Measurements from ENCODE around the gene ZSCAN5B.
"Not testable (repeated sequence)": the region's sequence is repeated elsewhere in the genome, so short reads cannot be mapped to it uniquely, and the experiment has no call there.

ZSCAN5B gene

DNA sequence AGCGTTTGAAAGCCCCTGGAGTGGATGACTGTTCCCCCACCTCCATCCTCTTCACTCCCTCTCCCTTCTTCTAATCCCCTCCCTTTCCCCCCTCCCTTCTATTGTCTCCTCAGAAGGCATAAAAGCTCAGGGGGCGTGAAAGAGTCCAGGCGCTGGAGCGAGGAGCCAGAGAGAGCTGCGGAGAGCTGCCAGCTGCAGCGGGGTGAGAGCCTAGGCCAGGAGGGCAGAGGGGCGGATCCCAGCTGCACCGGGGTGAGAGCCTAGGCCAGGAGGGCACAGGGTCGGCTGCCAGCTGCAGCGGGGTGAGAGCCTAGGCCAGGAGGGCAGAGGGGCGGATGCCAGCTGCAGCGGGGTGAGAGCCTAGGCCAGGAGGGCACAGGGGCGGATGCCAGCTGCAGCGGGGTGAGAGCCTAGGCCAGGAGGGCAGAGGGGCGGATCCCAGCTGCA is 21.7 kb downstream of the ZSCAN5B start, which contains the start of gene GALP:
Gene GALP (plus strand): TSS at position 148 of the 447 bp plus-strand sequence. CDS start 1,101 bp downstream, outside the sequence.
- not testable (repeated sequence) for DNase-seq

DNA sequence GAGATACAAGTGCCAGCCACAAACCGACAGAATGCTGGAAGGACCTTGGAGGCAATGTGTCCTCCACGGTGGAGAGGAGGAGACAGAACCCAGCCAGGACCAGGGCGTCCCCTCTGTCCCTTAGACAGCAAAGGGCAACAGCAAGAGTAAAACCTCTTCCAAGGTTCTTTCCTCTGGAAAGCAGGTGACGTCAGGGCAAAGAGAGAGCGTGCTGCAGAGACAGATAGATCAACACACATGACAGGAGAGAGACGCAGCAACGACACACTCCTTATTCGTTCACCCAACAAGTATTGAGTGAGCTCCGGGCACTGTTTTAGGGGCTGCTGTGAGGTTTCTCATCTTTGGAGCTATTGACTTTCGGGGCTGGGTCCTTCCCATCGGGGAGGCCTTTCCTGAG is 23.0 kb downstream of the ZSCAN5B start:
- DNase-seq, result no peak

DNA sequence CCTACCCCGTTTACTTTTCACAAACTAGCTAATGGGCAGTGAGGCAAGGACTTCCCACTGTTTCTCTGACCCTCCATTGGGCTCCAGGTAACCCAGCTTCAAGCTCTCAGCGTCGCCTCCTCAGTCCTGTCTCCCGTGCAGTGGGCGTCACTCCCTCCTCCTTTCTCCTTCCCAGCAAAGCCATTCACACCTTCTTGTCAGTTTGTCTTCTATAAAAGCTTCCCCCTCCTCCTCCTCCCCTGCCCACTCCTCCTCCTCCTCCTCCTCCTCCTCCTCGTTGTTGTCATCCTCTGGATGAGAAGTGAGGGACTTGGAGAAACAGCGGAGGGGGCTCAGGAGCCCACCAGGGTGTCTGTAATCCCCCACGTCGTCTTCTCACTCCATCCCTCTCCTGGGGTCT is 23.5 kb downstream of the ZSCAN5B start:
- no peak for DNase-seq

DNA sequence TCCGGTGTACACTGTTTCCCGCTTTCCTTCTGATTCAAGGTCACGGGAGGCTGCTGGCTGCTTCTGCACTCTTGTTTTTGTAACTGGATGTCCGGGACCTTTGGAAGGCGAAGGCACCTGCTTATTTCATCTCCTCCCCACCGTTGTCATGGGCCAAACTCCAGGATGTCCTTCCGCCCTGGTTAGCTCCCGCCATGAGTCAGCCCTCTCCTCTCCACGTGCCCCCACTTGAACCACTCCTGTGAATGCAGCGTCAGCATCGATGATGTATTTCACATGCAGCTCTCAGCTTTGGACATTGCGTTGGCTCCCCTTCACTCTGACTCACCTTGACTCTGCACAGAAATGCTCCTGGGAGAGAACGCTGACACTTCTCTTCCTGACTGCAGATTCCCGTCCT is 27.3 kb downstream of the ZSCAN5B start:
- DNase-seq, result no peak

DNA sequence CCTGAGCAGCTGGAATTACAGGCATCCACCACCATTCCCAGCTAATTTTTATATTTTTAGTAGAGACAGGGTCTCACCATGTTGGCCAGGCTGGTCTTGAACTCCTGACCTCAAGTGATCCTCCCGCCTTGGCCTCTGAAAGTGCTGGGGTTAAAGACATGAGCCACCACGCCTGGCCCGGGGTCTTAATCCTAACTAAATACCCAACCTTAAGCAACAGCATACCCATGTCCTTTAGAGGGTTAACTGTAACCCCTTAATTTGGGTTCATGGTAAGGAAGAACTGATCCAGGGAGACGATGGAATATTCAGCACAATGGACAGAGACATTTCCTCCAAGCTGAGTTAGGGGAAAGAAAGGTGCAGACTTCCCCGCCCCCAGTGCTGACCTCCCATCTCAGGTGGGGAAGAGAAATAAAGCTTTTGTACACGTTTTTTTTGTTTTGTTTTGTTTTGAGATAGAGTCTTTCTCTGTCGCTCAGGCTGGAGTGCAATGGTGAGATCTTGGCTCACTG is 30.5 kb downstream of the ZSCAN5B start:
- DNase-seq, result no peak

DNA sequence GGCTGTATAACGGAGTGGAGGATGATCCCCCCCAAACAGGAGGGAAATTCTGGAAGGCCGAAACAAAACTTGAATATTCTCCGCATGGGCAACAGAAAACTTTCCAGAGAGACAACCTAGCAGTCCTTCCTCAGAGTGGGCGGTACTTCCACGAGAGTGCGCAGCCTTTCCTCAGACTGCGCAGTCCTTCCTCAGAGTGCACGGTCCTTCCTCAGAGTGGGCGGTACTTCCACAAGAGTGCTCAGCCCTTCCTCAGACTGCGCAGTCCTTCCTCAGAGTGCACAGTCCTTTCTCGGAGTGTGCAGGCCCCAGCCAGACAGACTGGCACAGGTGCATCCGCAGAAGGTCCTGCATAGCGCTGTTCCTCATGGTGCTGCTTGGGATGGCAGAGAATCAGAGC is 34.5 kb downstream of the ZSCAN5B start:
- DNase-seq, result no peak

DNA sequence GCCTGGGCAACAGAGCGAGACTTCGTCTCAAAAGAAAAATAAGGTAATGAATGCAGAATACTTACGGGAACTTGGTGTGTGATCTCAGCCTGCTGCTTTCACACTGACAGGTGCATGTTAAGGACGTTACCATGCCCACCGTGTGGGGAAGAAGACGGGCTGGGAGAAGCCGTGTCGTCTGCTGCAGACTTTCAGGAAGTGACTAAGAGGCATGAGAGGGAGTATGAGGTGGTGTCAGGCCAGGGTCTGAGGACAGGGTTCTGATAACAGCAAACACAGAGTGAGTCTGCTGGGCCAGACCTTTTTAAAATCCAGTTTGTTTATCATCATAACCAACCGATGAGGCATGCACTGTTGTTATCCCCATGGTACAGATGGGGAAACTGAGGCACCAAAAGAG is 35.3 kb downstream of the ZSCAN5B start:
- no peak for DNase-seq

DNA sequence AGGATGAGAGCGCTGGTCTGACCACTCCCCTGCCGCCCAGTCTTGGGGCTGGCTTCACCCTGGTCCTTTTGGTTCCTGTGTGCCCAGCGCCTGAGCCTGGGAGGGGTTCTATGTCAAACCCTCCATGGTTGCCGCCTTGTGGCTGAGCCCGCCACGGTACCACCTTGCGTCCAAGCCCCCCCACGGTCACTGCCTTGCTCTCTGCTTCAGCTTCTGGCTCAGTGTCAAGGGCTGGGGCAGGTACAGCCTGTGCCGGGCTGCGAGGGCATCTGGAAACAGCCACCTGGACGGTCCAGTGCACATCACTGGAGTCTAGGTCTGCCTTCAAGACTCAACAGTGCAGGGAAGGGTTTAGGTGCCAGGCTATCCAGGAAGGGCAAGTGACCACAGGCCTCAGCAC is 36.0 kb downstream of the ZSCAN5B start:
- no peak for DNase-seq

DNA sequence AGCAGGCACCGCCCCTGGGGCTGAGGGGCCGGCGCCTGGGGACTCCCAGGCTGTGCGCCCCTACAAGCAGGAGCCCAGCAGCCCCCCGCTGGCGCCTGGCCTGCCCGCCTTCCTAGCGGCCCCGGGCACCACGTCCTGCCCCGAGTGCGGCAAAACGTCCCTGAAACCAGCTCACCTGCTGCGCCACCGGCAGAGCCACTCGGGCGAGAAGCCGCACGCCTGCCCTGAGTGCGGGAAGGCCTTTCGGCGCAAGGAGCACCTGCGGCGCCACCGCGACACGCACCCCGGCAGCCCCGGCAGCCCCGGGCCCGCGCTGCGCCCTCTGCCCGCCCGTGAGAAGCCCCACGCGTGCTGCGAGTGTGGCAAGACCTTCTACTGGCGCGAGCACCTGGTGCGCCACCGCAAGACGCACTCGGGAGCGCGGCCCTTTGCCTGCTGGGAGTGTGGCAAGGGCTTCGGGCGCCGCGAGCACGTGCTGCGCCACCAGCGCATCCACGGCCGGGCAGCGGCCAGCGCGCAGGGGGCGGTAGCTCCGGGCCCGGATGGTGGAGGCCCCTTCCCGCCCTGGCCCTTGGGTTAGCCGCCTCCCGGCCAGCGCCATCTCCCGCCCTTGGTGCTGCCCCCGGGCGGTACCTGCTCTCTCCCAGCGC is 37.8 kb downstream of the ZSCAN5B start:
- no peak for DNase-seq

DNA sequence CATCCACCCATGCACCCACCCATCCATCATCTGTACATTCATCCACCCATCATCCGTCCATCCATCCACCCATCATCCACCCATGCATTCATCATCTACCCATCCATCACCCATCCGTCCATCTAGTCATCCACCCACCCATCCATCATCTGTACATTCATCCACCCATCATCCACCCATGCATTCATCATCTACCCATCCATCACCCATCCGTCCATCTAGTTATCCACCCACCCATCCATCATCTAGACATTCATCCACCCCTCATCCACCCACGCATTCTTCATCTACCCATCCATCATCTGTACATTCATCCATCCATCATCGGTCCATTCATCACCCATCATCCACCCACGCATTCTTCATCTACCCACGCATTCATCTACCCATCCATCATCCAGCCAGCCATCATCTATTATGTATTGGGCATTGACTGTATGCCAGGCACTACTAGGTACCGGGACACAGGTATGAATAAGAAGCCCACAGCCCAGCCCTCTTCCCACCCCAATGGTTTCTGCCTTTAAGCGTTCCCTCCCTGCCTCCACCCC is 38.5 kb downstream of the ZSCAN5B start:
- no peak for DNase-seq

DNA sequence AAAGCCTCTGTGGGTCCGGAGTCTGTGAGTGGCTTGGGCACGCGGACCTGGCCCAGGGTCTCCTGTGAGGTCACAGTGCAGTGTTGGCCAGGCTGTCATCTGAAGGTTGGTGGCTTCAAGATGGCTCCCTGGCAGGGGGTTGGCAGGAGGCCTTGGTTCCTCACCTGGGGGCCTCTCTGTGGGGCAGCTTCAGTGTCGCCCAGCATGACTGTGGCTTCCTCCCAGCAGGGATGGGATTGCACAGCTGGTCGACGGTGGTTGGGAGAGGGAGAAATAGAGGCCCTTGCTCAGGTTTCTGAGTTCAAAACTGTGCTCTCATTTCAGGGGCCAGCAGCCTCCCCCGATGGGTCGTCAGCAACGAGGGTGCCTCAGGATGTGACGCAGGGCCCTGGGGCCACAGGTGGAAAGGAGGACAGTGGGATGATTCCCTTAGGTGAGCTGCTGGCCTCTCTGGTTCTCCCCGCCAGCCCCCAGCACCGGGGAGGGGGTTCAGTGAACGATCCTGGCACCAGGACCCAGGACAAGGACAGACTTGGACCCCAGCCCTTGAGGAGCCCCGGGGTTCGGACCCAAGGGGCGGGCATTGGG is 39.3 kb downstream of the ZSCAN5B start:
- no peak for DNase-seq

DNA sequence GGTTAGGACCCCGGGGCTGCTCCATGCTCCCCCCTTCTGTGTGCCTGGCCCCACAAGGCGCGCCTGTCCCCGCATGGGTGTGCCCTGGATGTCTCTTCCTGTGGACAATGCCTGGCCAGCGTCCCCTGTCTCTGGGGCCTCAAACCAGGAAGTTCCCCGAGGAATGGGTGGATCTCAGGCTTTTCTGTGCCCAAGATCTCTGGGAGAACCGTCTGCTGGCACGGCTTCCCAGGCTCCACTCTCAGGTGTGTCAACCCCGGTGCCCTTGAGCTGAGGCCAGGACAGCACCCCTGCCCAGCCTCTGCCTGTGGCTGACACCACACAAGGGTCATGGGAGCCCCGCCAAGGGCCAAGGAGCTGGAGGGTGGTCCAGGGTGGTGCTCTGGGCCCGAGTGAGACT is 40.8 kb downstream of the ZSCAN5B start:
- DNase-seq, result no peak

DNA sequence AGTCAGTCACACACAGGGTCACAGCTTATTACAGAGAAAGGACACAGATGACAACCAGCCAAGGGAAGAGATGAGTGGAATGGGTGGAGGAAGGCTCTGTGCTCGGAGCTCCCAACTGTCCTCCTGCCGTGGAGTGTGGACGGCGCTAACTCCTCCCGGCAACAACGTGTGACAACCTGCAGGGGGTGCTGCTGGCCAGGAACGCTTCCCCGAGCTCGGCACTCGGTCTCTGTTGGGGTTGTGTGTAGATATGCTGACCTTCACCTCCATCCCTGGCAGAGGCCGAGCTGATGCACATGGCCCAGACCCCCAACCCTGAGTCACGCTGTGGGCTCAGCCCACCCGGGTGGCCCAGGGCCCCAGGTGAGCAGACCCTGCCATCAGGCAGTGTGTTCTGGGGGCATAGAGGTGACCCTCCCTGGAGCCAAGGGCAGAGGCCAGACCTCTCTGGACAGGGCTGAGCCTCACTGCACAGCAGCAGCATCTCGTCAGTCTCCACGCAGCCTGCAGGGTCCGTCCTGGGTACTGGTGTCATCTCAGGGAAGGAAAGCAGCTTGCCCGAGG is 42.4 kb downstream of the ZSCAN5B start:
- DNase-seq, result no peak

DNA sequence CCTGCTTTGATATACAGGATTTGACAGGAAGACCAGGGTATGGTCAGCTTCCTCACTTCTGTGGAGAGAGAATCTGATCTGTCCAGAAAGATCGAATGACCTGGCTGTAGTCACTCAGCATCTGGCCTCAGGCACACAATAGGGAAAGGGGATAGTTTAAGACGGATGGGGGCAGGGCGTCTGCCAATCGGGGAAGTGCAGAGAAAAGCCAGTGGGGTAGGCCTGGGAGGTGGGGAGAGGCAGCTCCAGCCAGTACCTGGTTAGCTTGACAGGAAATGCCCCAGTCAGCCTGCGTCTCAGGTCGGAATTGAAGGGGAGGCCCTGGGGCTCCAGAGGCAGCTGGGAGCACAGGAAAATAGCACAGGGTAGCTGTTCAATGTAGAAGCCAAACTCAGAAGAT is 44.1 kb downstream of the ZSCAN5B start:
- DNase-seq, result no peak

DNA sequence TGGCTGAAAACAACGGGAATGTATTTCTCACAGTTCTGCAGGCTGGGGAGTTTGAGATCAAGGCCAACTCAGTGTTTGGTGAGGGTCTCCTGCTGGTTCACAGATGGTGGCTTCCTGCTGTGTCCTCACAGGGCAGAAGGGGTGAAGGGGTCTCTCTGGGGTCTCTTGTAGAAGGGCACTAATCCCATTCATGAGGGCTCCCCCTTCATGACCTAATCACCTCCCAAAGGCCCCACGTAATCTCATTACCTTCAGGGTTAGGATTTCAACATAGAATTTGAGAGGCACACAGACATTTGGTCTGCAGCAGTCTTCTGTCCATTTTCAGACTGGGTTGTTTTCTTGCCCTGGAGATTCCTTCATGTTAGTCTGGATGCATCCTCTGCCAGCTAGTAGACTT is 44.9 kb downstream of the ZSCAN5B start:
- DNase-seq, result no peak

DNA sequence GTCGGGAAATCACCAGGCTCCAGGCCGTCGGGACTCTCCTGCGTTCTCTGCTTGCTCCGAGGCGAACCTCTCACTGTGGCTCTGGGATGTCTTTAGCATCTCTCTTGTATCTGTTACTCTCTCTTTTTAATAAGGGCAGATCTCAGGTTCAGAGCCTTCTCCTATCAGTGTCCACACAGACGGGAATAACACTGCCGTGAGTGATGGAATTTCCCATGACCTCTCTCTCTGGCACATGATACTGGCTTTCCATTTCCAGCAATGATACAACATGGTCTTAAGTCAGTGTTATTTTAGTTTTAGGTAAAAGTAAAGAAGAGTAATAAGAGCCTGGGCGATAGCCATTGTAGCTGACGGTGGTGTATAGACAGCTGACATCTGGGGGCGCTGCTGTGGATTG is 47.2 kb downstream of the ZSCAN5B start:
- no peak for DNase-seq

DNA sequence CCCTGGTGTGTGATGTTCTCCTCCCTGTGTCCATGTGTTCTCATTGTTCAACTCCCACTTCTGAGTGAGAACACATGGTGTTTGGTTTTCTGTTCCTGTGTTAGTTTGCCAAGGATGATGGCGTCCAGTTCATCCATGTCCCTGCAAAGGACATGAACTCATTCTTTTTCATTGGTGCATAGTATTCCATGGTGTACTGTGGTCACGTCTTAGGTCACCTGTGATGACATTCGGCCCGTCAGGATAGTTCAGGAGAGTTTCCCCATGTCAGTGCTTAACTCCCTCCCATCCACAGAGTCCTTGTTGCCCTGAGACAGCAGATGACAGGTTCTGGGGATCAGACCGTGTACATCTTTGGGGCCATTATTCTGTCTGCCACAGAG is 47.9 kb downstream of the ZSCAN5B start:
- no peak for DNase-seq

DNA sequence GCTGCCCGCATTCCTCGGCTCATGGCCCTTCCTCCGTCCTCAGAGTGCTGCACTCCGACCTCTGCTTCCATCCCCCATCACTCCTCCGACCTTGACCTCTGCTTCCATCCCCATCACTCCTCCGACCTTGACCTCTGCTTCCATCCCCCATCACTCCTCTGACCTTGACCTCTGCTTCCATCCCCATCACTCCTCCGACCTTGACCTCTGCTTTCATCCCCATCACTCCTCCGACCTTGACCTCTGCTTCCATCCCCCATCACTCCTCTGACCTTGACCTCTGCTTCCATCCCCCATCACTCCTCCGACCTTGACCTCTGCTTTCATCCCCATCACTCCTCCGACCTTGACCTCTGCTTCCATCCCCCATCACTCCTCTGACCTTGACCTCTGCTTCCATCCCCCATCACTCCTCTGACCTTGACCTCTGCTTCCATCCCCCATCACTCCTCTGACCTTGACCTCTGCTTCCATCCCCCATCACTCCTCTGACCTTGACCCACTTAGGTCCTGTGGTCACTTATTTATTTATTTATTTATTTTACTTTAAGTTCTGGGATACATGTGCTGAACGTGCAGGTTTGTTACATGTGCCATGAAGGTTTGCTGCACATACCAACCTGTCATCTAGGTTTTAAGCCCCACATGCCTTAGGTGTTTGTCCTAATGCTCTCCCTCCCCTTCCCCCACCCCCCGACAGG is 48.5 kb downstream of the ZSCAN5B start:
- DNase-seq, result not testable (repeated sequence)

DNA sequence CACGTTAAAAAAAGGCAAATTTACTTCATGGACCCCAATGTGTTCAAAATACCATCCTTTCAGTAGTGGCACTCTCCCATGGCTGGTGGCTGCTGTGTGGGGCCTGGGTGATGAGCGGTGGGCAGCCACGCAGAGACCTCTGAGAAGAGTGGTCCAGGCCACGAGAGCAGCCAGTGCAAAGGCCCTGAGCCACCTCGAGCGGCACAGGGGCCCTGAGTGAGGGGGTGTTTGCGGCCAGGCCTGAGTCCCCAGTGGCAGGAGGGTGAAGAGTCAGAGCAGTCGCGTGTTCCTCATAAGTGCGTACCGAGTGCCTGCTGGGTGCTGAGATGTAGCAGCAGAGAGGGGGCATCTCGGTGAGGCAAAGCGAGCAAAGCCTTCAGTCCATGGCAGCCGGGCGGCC is 49.5 kb downstream of the ZSCAN5B start:
- no peak for DNase-seq

DNA sequence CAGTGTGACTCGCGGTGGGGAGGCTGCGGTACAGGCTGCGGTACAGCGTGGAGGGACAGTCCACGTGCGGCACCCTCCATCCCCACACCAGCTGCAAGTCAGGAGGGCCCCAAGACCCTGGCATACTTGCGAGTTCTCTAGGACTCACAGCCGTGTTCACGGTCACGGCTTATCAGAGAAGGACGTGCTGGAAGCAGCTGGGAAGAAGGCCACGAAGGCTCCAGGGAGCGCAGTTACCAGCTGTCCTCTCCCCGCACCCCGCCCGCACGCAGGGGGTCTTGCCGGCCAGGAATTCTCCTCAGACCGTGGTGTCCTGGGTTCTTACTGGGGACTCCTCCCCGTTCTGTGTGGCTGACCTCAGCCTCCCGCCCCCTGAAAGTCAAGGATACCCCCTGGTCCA is 50.3 kb downstream of the ZSCAN5B start:
- DNase-seq, result no peak

DNA sequence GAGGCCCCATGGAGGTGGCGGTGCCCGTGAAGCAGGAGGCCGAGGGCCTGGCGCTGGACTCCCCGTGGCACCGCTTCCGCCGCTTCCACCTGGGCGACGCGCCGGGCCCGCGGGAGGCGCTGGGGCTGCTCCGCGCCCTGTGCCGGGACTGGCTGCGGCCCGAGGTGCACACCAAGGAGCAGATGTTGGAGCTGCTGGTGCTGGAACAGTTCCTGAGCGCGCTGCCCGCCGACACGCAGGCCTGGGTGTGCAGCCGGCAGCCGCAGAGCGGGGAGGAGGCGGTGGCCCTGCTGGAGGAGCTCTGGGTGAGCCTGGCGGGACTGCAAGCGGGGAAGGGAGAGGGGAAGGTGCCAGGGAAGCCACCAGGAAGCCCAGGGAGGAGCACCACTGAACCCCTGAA is 50.7 kb downstream of the ZSCAN5B start:
- no peak for DNase-seq

DNA sequence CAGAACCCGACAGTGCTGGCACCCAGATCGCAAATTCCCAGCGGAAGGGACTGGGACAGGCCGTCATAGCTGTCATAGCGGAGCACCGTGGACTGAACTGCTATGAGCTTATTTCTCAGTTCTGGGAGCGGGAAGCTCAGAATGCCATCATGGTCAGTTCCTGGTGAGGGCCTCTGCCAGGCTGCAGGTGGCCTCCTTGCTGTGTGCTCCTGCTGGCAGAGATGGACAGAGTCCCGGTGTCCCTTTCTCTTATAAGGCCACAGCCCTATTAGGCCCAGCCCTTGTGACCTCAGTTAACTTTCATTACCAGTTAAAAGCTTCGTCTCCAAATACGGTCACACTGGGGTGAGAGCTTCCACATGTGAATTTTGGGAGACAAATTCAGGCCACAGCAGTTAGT is 51.9 kb downstream of the ZSCAN5B start:
- no peak for DNase-seq

DNA sequence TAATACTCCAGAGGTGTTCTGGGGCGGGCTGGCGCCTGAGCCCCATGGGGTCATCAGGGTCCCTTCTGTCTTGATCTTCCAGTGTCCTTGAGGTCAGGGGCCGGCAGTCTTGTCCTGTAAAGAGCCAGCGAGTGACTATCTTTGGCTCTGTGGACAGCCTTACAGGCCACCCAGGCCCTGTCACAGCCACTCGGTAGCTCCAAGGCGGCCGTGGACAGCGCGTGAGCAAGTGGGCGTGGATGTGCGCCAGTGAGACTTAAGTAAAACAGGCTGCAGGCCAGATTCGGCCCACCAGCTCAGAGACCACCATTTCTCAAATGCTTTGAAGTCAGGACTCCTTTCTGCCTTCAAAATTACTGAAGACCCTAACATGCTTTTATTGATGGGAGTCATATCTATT is 52.8 kb downstream of the ZSCAN5B start:
- no peak for DNase-seq

DNA sequence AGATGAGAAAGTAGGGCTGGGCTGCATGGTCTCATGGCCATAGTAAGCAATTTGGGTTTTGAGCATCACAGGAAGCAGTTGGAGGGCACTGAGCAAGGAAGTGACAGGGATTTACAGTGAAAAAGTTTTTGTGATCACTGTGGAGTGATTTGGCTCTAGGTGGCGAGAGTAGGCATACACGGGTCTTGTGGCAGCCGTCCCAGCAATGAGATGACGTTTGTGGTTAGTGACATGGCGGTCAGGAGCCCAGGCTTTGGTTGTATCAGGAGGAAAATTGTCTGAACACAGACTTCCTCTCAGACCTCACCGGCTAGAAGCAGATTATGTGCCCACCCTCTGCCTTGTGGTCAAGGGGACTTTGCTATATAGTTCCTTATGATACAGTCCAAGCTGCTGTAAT is 53.2 kb downstream of the ZSCAN5B start:
- DNase-seq, result no peak
